SK-N-SH treated with all-trans-retinoic acid at 6 μM for 48 hours (cell line): ENCODE results near the gene PTPRB.

Experiments
- ATAC-seq: fragments of 200-7000 bp; cut with Tn5 transposase; 3 replicates; pipeline ENCODE4 v1.9.1; 2020; ENCODE audit warnings: mild to moderate bottlenecking, moderate library complexity
- BACH2 ChIP-seq: fragments of 250-450 bp; sonication (Bioruptor Pico); IDR thresholded peaks from 2 replicates; pipeline ENCODE4 v1.9.0; 2021; ENCODE audit warnings: mild to moderate bottlenecking, borderline replicate concordance
- CREB5 ChIP-seq: fragments of 250-450 bp; sonication (Bioruptor Pico); IDR thresholded peaks from 2 replicates; pipeline ENCODE4 v1.5.1; 2020; ENCODE audit warnings: low read depth, mild to moderate bottlenecking, moderate library complexity
- CSDC2 ChIP-seq: fragments of 250-450 bp; sonication (Bioruptor Pico); IDR thresholded peaks from 2 replicates; pipeline ENCODE4 v1.5.0; 2020; ENCODE audit warnings: mild to moderate bottlenecking, moderate library complexity
- CSRNP3 ChIP-seq: fragments of 250-450 bp; sonication (Bioruptor Pico); IDR thresholded peaks from 2 replicates; pipeline ENCODE4 v1.5.1; 2021; ENCODE audit warnings: mild to moderate bottlenecking, moderate library complexity
- ESRRG ChIP-seq: fragments of 250-450 bp; sonication (Bioruptor Pico); IDR thresholded peaks from 2 replicates; pipeline ENCODE4 v1.6.1; 2021; ENCODE audit warnings: mild to moderate bottlenecking
- GLIS3 ChIP-seq: fragments of 250-450 bp; sonication (Bioruptor Pico); IDR thresholded peaks from 2 replicates; pipeline ENCODE4 v1.5.0; 2020; ENCODE audit warnings: mild to moderate bottlenecking, moderate library complexity
- ISL1 ChIP-seq: fragments of 250-450 bp; sonication (Bioruptor Pico); IDR thresholded peaks from 2 replicates; pipeline ENCODE4 v2.1.2; 2022; ENCODE audit warnings: mild to moderate bottlenecking, moderate library complexity
- OSR1 ChIP-seq: fragments of 250-450 bp; sonication (Bioruptor Pico); IDR thresholded peaks from 2 replicates; pipeline ENCODE4 v1.8.0; 2022; ENCODE audit warnings: moderate library complexity, mild to moderate bottlenecking, inconsistent platforms
- PATZ1 ChIP-seq: fragments of 250-450 bp; sonication (Bioruptor Pico); IDR thresholded peaks from 2 replicates; pipeline ENCODE4 v1.8.0; 2020; ENCODE audit warnings: mild to moderate bottlenecking, moderate library complexity, borderline replicate concordance
- PPARA ChIP-seq: fragments of 250-450 bp; sonication (Bioruptor Pico); IDR thresholded peaks from 2 replicates; pipeline ENCODE4 v1.5.0; 2020; ENCODE audit warnings: mild to moderate bottlenecking, borderline replicate concordance
- RARB ChIP-seq: fragments of 250-450 bp; sonication (Bioruptor Pico); IDR thresholded peaks from 2 replicates; pipeline ENCODE4 v1.8.0; 2021; ENCODE audit warnings: mild to moderate bottlenecking, moderate library complexity
- SNAI2 ChIP-seq: fragments of 250-450 bp; sonication (Bioruptor Pico); IDR thresholded peaks from 2 replicates; pipeline ENCODE4 v1.5.0; 2020; ENCODE audit warnings: mild to moderate bottlenecking, moderate library complexity
- TCF4 ChIP-seq: fragments of 250-450 bp; sonication (Bioruptor Pico); IDR thresholded peaks from 2 replicates; pipeline ENCODE4 v1.8.0; 2021; ENCODE audit warnings: mild to moderate bottlenecking, moderate library complexity, borderline replicate concordance
- TOX ChIP-seq: fragments of 250-450 bp; sonication (Bioruptor Pico); IDR thresholded peaks from 2 replicates; pipeline ENCODE4 v1.8.0; 2021; ENCODE audit warnings: mild to moderate bottlenecking, moderate library complexity, borderline replicate concordance
- ZC3H10 ChIP-seq: fragments of 250-450 bp; sonication (Bioruptor Pico); IDR thresholded peaks from 2 replicates; pipeline ENCODE4 v1.5.1; 2021; ENCODE audit warnings: mild to moderate bottlenecking, moderate library complexity
- ZFP3 ChIP-seq: fragments of 250-450 bp; sonication (Bioruptor Pico); IDR thresholded peaks from 2 replicates; pipeline ENCODE4 v1.5.0; 2020; ENCODE audit warnings: mild to moderate bottlenecking, moderate library complexity
- ZNF565 ChIP-seq: fragments of 450-650 bp; formaldehyde crosslinking; conservative IDR thresholded peaks from 2 replicates; pipeline ENCODE4 v1.5.0; 2020; ENCODE audit warnings: low read depth, mild to moderate bottlenecking, moderate library complexity
- ZNF8 ChIP-seq: fragments of 450-650 bp; formaldehyde crosslinking; IDR thresholded peaks from 2 replicates; pipeline ENCODE4 v1.5.0; 2020; ENCODE audit warnings: mild to moderate bottlenecking, moderate library complexity
- TF ChIP-seq, protein P1 (sequence below): fragments of 250-450 bp; sonication (Bioruptor Pico); IDR thresholded peaks from 2 replicates; pipeline ENCODE4 v1.8.0; 2021; ENCODE audit warnings: low read depth, mild to moderate bottlenecking, moderate library complexity, borderline replicate concordance
- TF ChIP-seq, protein P2 (sequence below): fragments of 250-450 bp; sonication (Bioruptor Pico); IDR thresholded peaks from 2 replicates; pipeline ENCODE4 v1.5.0; 2020; ENCODE audit warnings: mild to moderate bottlenecking, moderate library complexity

The PTPRB gene

DNA sequence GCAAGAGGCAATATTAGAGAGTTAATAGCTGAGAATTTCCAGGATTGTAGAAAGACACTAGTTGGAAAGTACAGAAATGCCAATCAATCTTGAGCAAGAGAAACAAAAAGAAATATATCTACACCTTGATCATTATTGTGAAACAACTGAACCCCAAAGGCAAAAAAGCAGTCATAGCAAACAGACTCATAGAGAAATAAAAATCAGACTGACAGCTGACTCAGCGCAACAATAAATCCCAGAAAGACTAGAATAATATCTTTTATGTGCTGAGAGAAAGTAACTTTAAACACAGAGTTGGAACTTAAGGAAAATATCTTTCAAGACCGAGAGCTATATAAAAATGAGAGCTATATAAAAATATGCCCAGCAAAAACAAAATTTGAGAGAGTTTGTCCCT lies 52.9 kb downstream of the PTPRB start:
- ATAC-seq: no peak
- TF ChIP-seq SNAI2 (CRISPR knock-in tag): no peak
- TF ChIP-seq CSDC2 (CRISPR knock-in tag): no peak
- no peak for TF ChIP-seq RARB (CRISPR knock-in tag)
- TF ChIP-seq, protein P1, sequence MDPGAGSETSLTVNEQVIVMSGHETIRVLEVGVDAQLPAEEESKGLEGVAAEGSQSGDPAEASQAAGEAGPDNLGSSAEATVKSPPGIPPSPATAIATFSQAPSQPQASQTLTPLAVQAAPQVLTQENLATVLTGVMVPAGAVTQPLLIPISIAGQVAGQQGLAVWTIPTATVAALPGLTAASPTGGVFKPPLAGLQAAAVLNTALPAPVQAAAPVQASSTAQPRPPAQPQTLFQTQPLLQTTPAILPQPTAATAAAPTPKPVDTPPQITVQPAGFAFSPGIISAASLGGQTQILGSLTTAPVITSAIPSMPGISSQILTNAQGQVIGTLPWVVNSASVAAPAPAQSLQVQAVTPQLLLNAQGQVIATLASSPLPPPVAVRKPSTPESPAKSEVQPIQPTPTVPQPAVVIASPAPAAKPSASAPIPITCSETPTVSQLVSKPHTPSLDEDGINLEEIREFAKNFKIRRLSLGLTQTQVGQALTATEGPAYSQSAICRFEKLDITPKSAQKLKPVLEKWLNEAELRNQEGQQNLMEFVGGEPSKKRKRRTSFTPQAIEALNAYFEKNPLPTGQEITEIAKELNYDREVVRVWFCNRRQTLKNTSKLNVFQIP: no peak
- TF ChIP-seq, all 23 proteins: peak for 0

- no peak for ATAC-seq
- TF ChIP-seq TOX (CRISPR knock-in tag): no peak
- no peak for TF ChIP-seq ZFP3
- no peak for TF ChIP-seq GLIS3 (CRISPR knock-in tag)
- TF ChIP-seq OSR1 (CRISPR knock-in tag): no peak
- no peak for TF ChIP-seq CREB5
- no peak for TF ChIP-seq BACH2 (CRISPR knock-in tag)
- TF ChIP-seq ISL1: no peak
- TF ChIP-seq ZNF8: no peak
- no peak for TF ChIP-seq ESRRG (CRISPR knock-in tag)
Measured at GRCh38 chr12:70583251-70583650, 54.0 kb downstream of the PTPRB start.

DNA sequence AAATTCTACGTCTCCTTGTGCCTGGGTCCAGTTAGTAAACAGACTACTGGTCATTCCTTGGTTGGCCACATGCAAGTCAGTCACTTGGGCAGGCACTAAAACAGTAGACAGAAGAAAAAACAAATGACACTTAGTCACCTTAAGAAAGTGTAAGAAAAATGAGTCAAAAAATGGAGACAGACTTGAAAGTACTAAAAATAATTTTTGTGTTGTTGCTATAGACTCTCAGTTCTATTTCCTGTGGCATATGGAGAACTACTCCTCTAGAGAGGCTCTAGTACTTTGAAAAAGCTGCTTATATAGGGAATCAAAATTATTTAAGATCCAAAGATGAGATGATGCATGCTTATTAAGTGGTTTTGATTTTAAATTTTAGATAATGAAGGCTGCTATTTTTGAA lies 56.0 kb downstream of the PTPRB start:
- ATAC-seq: no peak

More for the DNA sequence above, 56.0 kb downstream of the PTPRB start:
- TF ChIP-seq TCF4: no peak
- no peak for TF ChIP-seq TOX (CRISPR knock-in tag)
- no peak for TF ChIP-seq PATZ1 (CRISPR knock-in tag)
- TF ChIP-seq RARB (CRISPR knock-in tag): no peak
- no peak for TF ChIP-seq CSDC2 (CRISPR knock-in tag)
- no peak for TF ChIP-seq SNAI2 (CRISPR knock-in tag)
- no peak for TF ChIP-seq ESRRG (CRISPR knock-in tag)
- no peak for TF ChIP-seq BACH2 (CRISPR knock-in tag)
- no peak for TF ChIP-seq CSRNP3 (CRISPR knock-in tag)
- TF ChIP-seq, protein P2, sequence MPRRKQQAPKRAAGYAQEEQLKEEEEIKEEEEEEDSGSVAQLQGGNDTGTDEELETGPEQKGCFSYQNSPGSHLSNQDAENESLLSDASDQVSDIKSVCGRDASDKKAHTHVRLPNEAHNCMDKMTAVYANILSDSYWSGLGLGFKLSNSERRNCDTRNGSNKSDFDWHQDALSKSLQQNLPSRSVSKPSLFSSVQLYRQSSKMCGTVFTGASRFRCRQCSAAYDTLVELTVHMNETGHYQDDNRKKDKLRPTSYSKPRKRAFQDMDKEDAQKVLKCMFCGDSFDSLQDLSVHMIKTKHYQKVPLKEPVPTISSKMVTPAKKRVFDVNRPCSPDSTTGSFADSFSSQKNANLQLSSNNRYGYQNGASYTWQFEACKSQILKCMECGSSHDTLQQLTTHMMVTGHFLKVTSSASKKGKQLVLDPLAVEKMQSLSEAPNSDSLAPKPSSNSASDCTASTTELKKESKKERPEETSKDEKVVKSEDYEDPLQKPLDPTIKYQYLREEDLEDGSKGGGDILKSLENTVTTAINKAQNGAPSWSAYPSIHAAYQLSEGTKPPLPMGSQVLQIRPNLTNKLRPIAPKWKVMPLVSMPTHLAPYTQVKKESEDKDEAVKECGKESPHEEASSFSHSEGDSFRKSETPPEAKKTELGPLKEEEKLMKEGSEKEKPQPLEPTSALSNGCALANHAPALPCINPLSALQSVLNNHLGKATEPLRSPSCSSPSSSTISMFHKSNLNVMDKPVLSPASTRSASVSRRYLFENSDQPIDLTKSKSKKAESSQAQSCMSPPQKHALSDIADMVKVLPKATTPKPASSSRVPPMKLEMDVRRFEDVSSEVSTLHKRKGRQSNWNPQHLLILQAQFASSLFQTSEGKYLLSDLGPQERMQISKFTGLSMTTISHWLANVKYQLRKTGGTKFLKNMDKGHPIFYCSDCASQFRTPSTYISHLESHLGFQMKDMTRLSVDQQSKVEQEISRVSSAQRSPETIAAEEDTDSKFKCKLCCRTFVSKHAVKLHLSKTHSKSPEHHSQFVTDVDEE: no peak
- TF ChIP-seq PPARA (CRISPR knock-in tag): no peak
- TF ChIP-seq ZNF565 (CRISPR knock-in tag): no peak
- TF ChIP-seq ZC3H10 (CRISPR knock-in tag): no peak
- TF ChIP-seq CREB5: no peak
